A549 (cell line): Measurements from ENCODE around the gene TUBA8.

ENCODE experiments used
- CEBPB ChIP-seq, 2 experiments: fragments of >200 bp in 1 of 2; sonication (Bioruptor Twin) in 1 of 2; formaldehyde crosslinking in 1 of 2; IDR thresholded peaks; 2 replicates each; pipeline ENCODE4 v1.6.1; 2012 to 2016
- CTCF ChIP-seq: fragments of >200 bp; sonication (Bioruptor Twin); formaldehyde crosslinking; IDR thresholded peaks from 3 replicates; pipeline ENCODE4 v1.5.1; 2016
- HMGXB4 ChIP-seq: fragments of 250-450 bp; sonication (Bioruptor Pico); IDR thresholded peaks from 2 replicates; pipeline ENCODE4 v1.5.0; 2021; ENCODE audit warnings: mild to moderate bottlenecking, moderate library complexity, borderline replicate concordance
- PBX3 ChIP-seq: IDR thresholded peaks from 2 replicates; pipeline ENCODE4 v1.6.1; 2012
- POLR2A ChIP-seq: IDR thresholded peaks from 2 replicates; pipeline ENCODE4 v1.6.1; 2012; ENCODE audit warnings: mild to moderate bottlenecking, low read length
- REST ChIP-seq: fragments of 200-600 bp; sonication (generic); IDR thresholded peaks from 2 replicates; pipeline ENCODE4 v1.6.1; 2016; ENCODE audit warnings: antibody characterized with exemption, mild to moderate bottlenecking, moderate library complexity

- TF ChIP-seq PBX3, result no peak
- no peak for TF ChIP-seq CTCF
- no peak for TF ChIP-seq CEBPB (IDR thresholded peaks at IDR 0.05)
- no peak for TF ChIP-seq REST
- TF ChIP-seq HMGXB4, result no peak
- TF ChIP-seq POLR2A, result no peak
Observed at GRCh38 chr22:18121506-18121905, 10.9 kb downstream of the TUBA8 start.
